ENCODE measurements around the gene TMUB2. TPM values are rescaled to one million over a fixed set of nuclear protein-coding genes. Genes with fewer than 3 reads are reported as not detected.
A peak's percentile ranks its signal among the peaks of the same experiment; 100 is the strongest.

Gene TMUB2
- total and polyA plus RNA-seq, 2 of the 13 experiments (the other 11 are each of a cell fraction or from before 2014, with no cell fraction given): 26.9 to 50.8 TPM

- TF ChIP-seq CTCF (CRISPR knock-in tag; IDR thresholded peaks at IDR 0.05) (peak; percentile 27; the same call in 1 of the 2 replicates), NCOA1 (CRISPR knock-in tag; IDR thresholded peaks at IDR 0.05) (no peak; the same call in 1 of the 2 replicates), KDM5A (IDR thresholded peaks at IDR 0.05; ENCODE audit: borderline replicate concordance, low read length) (no peak), HCFC1 (IDR thresholded peaks at IDR 0.05; ENCODE audit: low read depth, low read length) (no peak), ZFAT (CRISPR knock-in tag; conservative IDR thresholded peaks at IDR 0.05) (no peak), IRX3 (CRISPR knock-in tag; IDR thresholded peaks at IDR 0.05; ENCODE audit: borderline replicate concordance, low read depth) (no peak), MED8 (CRISPR knock-in tag; IDR thresholded peaks at IDR 0.05; ENCODE audit: insufficient replicate concordance) (no peak), ATF6 (CRISPR knock-in tag; conservative IDR thresholded peaks at IDR 0.05) (no peak), ZFP1 (CRISPR knock-in tag; IDR thresholded peaks at IDR 0.05) (no peak), GFI1 (CRISPR knock-in tag; IDR thresholded peaks at IDR 0.05; ENCODE audit: borderline replicate concordance) (no peak), PHF8 (CRISPR knock-in tag; IDR thresholded peaks at IDR 0.05) (peak; percentile 4; the same call in 1 of the 2 replicates), ZSCAN25 (CRISPR knock-in tag; IDR thresholded peaks at IDR 0.05) (peak; percentile 92), ZNF326 (CRISPR knock-in tag; IDR thresholded peaks at IDR 0.05; ENCODE audit: borderline replicate concordance) (peak; percentile 91), IKZF1 (IDR thresholded peaks at IDR 0.05) (no peak), MXD3 (CRISPR knock-in tag; IDR thresholded peaks at IDR 0.05) (no peak), TERF1 (CRISPR knock-in tag; IDR thresholded peaks at IDR 0.05) (no peak), KMT2A (CRISPR knock-in tag; IDR thresholded peaks at IDR 0.05) (0 out of 2 replicates have a peak, but pooled peaks have one; percentile 45), NONO (IDR thresholded peaks at IDR 0.05) (no peak), NONO (CRISPR knock-in tag; conservative IDR thresholded peaks at IDR 0.05) (no peak; the same call in 1 of the 2 replicates), AGO1 (IDR thresholded peaks at IDR 0.05; ENCODE audit: low read depth, low read length, poor library complexity, severe bottlenecking) (peak; percentile 76), IKZF5 (CRISPR knock-in tag; IDR thresholded peaks at IDR 0.05) (peak; percentile 58; the same call in 1 of the 2 replicates), ZNF30 (CRISPR knock-in tag; IDR thresholded peaks at IDR 0.05) (no peak), HMG20B (CRISPR knock-in tag; conservative IDR thresholded peaks at IDR 0.05) (no peak), ZNF460 (CRISPR knock-in tag; IDR thresholded peaks at IDR 0.05; ENCODE audit: borderline replicate concordance) (no peak), POLR2A (IDR thresholded peaks at IDR 0.05; ENCODE audit: insufficient read depth in 1 of 2, low read depth in 2 of 2, low read length in 2 of 2) (peak; percentile 59 to 73)
Observed at GRCh38 chr17:44221084-44221861, 34.5 kb downstream of the TMUB2 start (continued).

Measured in HepG2 (cell line).